ENCODE measurements around the gene S100A10.

Gene S100A10

GRCh38 chr1:151967091-151967490 is 26.6 kb downstream of the S100A10 start:
- Histone ChIP-seq H3K9ac (ENCODE audit: low read depth in 1 of 2, low read length in 2 of 2) (no peak overlapping the region), H3K27me3 (ENCODE audit: control insufficient read depth in 1 of 2, insufficient read depth in 2 of 2, low read length in 2 of 2) (no peaks in the 10 kb centered on the region), H3K9me3 (ENCODE audit: control insufficient read depth in 1 of 2, low read length in 2 of 2) (no peaks in the 10 kb centered on the region), H3K27ac (ENCODE audit: low read depth, low read length) (no peak overlapping the region), H3K4me1 (ENCODE audit: control insufficient read depth in 1 of 2, insufficient read depth in 2 of 2, low read length in 2 of 2) (peaks cover 22 to 30% of the 10 kb centered on the region in 2 donors), H3K36me3 (ENCODE audit: control insufficient read depth in 1 of 2, insufficient read depth in 2 of 2, low read length in 2 of 2) (no peaks in the 10 kb centered on the region), H3K4me3 (ENCODE audit: low read depth in 1 of 2, low read length in 2 of 2) (no peak overlapping the region)

DNA sequence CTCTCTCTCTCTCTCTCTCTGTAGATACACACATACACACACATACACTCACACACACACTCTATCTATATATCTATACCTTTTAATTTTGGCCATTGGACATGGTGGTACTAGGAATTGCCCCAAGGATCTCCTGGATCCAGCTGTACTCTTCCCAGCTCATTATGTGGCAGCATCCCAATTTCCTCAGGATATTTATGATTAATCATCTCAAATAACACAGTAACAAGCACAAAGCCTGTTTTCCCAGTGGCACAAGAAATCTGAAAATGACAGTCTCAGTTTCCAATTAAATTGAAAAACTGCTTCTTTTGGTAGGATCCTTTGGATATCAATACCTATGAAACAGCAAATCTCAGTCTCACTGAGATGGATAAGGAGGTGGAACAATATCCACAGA is 27.6 kb downstream of the S100A10 start:
- no peak overlapping the region for H3K4me3 ChIP-seq (ENCODE audit: low read depth in 1 of 2, low read length in 2 of 2)
- no peaks in the 10 kb centered on the region for H3K27me3 ChIP-seq (ENCODE audit: control insufficient read depth in 1 of 2, insufficient read depth in 2 of 2, low read length in 2 of 2)
- H3K9me3 ChIP-seq (ENCODE audit: control insufficient read depth in 1 of 2, low read length in 2 of 2), result no peaks in the 10 kb centered on the region
- peaks cover 19 to 38% of the 10 kb centered on the region in 2 donors for H3K4me1 ChIP-seq (ENCODE audit: control insufficient read depth in 1 of 2, insufficient read depth in 2 of 2, low read length in 2 of 2)
- H3K27ac ChIP-seq (ENCODE audit: low read depth, low read length), result no peak overlapping the region
- H3K36me3 ChIP-seq (ENCODE audit: control insufficient read depth in 1 of 2, insufficient read depth in 2 of 2, low read length in 2 of 2), result no peaks in the 10 kb centered on the region
- H3K9ac ChIP-seq (ENCODE audit: low read depth in 1 of 2, low read length in 2 of 2), result no peak overlapping the region

- H3K27ac ChIP-seq (ENCODE audit: low read depth, low read length), result no peak overlapping the region
- no peaks in the 10 kb centered on the region for H3K9me3 ChIP-seq (ENCODE audit: control insufficient read depth in 1 of 2, low read length in 2 of 2)
- H3K4me3 ChIP-seq (ENCODE audit: low read depth in 1 of 2, low read length in 2 of 2), result no peak overlapping the region
- peaks cover 15 to 33% of the 10 kb centered on the region in 2 donors for H3K4me1 ChIP-seq (ENCODE audit: control insufficient read depth in 1 of 2, insufficient read depth in 2 of 2, low read length in 2 of 2)
- no peaks in the 10 kb centered on the region for H3K27me3 ChIP-seq (ENCODE audit: control insufficient read depth in 1 of 2, insufficient read depth in 2 of 2, low read length in 2 of 2)
- no peaks in the 10 kb centered on the region for H3K36me3 ChIP-seq (ENCODE audit: control insufficient read depth in 1 of 2, insufficient read depth in 2 of 2, low read length in 2 of 2)
- no peak overlapping the region for H3K9ac ChIP-seq (ENCODE audit: low read depth in 1 of 2, low read length in 2 of 2)
Observed at GRCh38 chr1:151964510-151964909, 29.1 kb downstream of the S100A10 start.

- Histone ChIP-seq H3K27ac (ENCODE audit: low read depth, low read length) (no peak overlapping the region), H3K36me3 (ENCODE audit: control insufficient read depth in 1 of 2, insufficient read depth in 2 of 2, low read length in 2 of 2) (no peaks in the 10 kb centered on the region), H3K27me3 (ENCODE audit: control insufficient read depth in 1 of 2, insufficient read depth in 2 of 2, low read length in 2 of 2) (no peaks in the 10 kb centered on the region), H3K4me3 (ENCODE audit: low read depth in 1 of 2, low read length in 2 of 2) (no peak overlapping the region), H3K4me1 (ENCODE audit: control insufficient read depth in 1 of 2, insufficient read depth in 2 of 2, low read length in 2 of 2) (peaks cover 3 to 21% of the 10 kb centered on the region in 2 donors), H3K9me3 (ENCODE audit: control insufficient read depth in 1 of 2, low read length in 2 of 2) (no peaks in the 10 kb centered on the region), H3K9ac (ENCODE audit: low read depth in 1 of 2, low read length in 2 of 2) (no peak overlapping the region)
Observed at GRCh38 chr1:151963288-151963687, 30.4 kb downstream of the S100A10 start.

DNA sequence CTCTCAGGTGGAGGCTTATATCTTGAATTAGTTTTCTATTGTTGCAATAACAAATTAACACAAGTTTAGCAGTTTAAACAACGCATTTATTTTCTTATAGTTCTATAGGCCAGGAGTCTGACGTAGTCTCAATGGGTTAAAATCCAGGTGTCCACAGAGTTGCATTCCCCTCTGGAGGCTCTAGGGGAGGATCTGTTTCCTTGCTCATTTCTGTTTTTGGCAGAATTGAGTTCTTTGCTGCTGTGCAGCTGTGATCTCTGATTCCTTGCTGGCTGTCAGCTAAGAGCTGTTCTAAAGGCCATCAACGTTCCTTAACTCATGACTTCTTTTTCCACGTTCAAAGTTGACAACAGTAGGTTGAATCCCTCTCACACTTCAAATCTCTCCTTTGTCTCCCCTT is 31.8 kb downstream of the S100A10 start:
- Histone ChIP-seq H3K4me3 (ENCODE audit: low read depth in 1 of 2, low read length in 2 of 2) (no peak overlapping the region), H3K36me3 (ENCODE audit: control insufficient read depth in 1 of 2, insufficient read depth in 2 of 2, low read length in 2 of 2) (no peaks in the 10 kb centered on the region), H3K27me3 (ENCODE audit: control insufficient read depth in 1 of 2, insufficient read depth in 2 of 2, low read length in 2 of 2) (no peaks in the 10 kb centered on the region), H3K9me3 (ENCODE audit: control insufficient read depth in 1 of 2, low read length in 2 of 2) (no peaks in the 10 kb centered on the region), H3K4me1 (ENCODE audit: control insufficient read depth in 1 of 2, insufficient read depth in 2 of 2, low read length in 2 of 2) (peaks cover 0 to 18% of the 10 kb centered on the region in 2 donors), H3K9ac (ENCODE audit: low read depth in 1 of 2, low read length in 2 of 2) (no peak overlapping the region), H3K27ac (ENCODE audit: low read depth, low read length) (no peak overlapping the region)

DNA sequence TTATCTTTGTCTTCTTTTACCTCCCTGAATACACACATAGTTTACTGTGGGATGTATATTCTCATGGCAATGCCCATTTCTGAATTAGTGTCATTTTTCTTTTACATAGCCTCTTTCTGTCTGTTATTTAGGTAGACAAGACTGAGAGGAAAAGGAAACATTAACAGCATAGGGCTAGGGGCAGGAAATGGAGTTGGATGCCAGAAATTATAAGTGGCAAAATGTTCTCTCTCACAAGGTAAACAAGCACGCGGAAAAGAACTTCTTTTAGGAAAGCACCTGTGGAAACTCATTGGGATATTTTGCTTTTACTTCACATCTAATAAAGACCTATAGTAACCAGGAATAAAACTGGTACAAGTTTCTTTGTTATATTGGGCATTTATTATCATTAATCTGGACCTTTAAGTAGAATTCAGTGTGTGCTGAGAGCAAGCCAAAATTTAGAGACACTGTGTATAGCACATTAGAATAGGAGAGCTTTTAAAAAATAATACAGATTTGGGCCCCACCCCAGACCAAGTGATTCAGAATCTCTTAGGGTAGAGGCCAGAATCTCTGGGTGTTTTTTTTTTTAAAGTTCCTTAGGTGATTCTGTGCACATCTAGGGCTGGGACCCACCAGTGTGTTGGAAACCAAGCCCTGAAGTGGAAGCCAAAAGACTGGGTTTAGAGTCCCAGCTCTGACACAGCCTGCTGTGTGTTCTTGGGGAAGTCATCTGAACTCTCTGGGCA is 32.7 kb downstream of the S100A10 start:
- H3K36me3 ChIP-seq (ENCODE audit: control insufficient read depth in 1 of 2, insufficient read depth in 2 of 2, low read length in 2 of 2), result no peaks in the 10 kb centered on the region
- no peaks in the 10 kb centered on the region for H3K27me3 ChIP-seq (ENCODE audit: control insufficient read depth in 1 of 2, insufficient read depth in 2 of 2, low read length in 2 of 2)
- no peak overlapping the region for H3K9ac ChIP-seq (ENCODE audit: low read depth in 1 of 2, low read length in 2 of 2)
- H3K4me1 ChIP-seq (ENCODE audit: control insufficient read depth in 1 of 2, insufficient read depth in 2 of 2, low read length in 2 of 2), result peaks cover 0 to 18% of the 10 kb centered on the region in 2 donors
- no peak overlapping the region for H3K4me3 ChIP-seq (ENCODE audit: low read depth in 1 of 2, low read length in 2 of 2)
- no peaks in the 10 kb centered on the region for H3K9me3 ChIP-seq (ENCODE audit: control insufficient read depth in 1 of 2, low read length in 2 of 2)
- no peak overlapping the region for H3K27ac ChIP-seq (ENCODE audit: low read depth, low read length)

DNA sequence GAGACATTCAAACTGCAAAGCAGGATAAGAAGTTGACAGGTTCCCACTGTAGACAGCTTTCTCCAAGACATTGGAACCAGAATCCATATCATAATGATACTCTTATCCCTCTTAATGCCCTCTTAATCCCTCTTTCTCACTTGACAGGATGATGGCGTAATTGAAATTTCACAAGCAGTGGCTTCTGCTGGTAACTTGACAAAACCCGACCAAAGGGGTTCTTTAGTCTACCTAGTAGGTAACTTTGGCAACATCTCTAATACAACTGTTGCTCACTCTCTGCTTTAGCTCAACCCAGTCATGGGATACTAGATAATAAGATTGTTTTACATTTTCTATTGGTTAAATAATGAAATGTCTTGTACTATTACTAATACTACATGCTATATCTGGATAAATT is 34.7 kb downstream of the S100A10 start:
- H3K9me3 ChIP-seq (ENCODE audit: control insufficient read depth in 1 of 2, low read length in 2 of 2), result no peaks in the 10 kb centered on the region
- no peak overlapping the region for H3K27ac ChIP-seq (ENCODE audit: low read depth, low read length)
- H3K4me3 ChIP-seq (ENCODE audit: low read depth in 1 of 2, low read length in 2 of 2), result no peak overlapping the region
- H3K36me3 ChIP-seq (ENCODE audit: control insufficient read depth in 1 of 2, insufficient read depth in 2 of 2, low read length in 2 of 2), result no peaks in the 10 kb centered on the region
- H3K27me3 ChIP-seq (ENCODE audit: control insufficient read depth in 1 of 2, insufficient read depth in 2 of 2, low read length in 2 of 2), result no peaks in the 10 kb centered on the region
- no peak overlapping the region for H3K9ac ChIP-seq (ENCODE audit: low read depth in 1 of 2, low read length in 2 of 2)
- H3K4me1 ChIP-seq (ENCODE audit: control insufficient read depth in 1 of 2, insufficient read depth in 2 of 2, low read length in 2 of 2), result peaks cover 0 to 18% of the 10 kb centered on the region in 2 donors

DNA sequence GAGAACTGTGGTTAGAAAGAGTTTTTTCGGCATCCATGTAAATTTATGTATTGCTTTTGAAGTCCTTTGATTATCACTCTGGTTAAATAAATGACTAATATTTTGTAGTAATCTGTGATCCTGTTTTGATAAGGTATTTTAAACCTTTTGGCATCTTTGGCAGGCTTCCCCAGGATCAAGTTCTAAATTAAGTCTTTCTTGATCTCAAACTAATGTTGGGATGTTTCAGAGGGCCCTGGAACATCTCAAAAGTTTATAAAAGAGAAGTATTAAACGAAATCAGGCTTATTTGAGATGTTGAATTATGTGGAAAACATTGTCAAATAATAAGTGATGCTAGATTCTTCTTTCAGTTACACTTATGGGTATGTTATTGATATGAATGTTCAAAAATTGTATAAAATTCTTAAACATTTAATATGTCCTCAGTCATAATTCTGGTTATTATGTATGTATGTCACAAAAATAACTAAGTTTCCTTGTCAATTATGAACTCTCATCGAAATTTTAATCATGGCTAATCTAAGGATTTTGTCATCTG is 36.6 kb downstream of the S100A10 start:
- H3K4me1 ChIP-seq (ENCODE audit: control insufficient read depth in 1 of 2, insufficient read depth in 2 of 2, low read length in 2 of 2), result peaks cover 0 to 13% of the 10 kb centered on the region in 2 donors
- H3K36me3 ChIP-seq (ENCODE audit: control insufficient read depth in 1 of 2, insufficient read depth in 2 of 2, low read length in 2 of 2), result no peaks in the 10 kb centered on the region
- no peak overlapping the region for H3K9ac ChIP-seq (ENCODE audit: low read depth in 1 of 2, low read length in 2 of 2)
- H3K4me3 ChIP-seq (ENCODE audit: low read depth in 1 of 2, low read length in 2 of 2), result no peak overlapping the region
- no peaks in the 10 kb centered on the region for H3K27me3 ChIP-seq (ENCODE audit: control insufficient read depth in 1 of 2, insufficient read depth in 2 of 2, low read length in 2 of 2)
- H3K27ac ChIP-seq (ENCODE audit: low read depth, low read length), result no peak overlapping the region
- H3K9me3 ChIP-seq (ENCODE audit: control insufficient read depth in 1 of 2, low read length in 2 of 2), result no peaks in the 10 kb centered on the region

DNA sequence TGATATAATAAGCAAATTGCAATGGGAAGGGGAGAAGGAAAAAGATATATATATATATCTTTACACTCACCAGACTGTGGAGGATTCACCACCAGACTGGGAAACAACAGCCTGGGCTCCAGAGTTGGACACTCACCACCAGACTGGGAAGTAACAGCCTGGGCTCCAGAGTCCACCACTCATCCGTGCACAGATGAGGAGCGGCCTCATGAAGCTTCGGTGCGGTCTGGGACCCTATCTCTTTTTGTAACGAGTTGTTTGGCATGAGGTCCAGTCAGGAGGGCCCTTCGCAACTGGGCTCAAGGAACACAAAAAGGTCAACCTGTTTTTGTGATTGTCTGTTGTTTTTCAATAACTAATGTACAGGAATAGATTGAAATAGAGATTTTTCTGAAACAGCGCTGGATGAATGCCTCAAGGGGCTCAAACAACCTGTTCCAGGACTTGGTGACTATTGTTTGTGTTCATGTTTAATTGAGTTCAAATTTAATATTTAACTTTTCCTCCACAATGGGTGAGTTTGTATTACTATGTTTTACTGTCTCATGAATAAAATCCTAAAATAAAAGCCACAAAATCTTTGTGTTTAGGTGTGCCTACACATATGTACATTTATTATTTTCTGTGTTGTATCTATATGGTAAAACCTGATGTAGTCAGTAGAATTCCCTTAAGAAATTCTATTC is 40.1 kb downstream of the S100A10 start:
- H3K36me3 ChIP-seq (ENCODE audit: control insufficient read depth in 1 of 2, insufficient read depth in 2 of 2, low read length in 2 of 2), result no peaks in the 10 kb centered on the region
- H3K4me3 ChIP-seq (ENCODE audit: low read depth in 1 of 2, low read length in 2 of 2), result no peak overlapping the region
- H3K9me3 ChIP-seq (ENCODE audit: control insufficient read depth in 1 of 2, low read length in 2 of 2), result no peaks in the 10 kb centered on the region
- no peak overlapping the region for H3K27ac ChIP-seq (ENCODE audit: low read depth, low read length)
- no peaks in the 10 kb centered on the region for H3K27me3 ChIP-seq (ENCODE audit: control insufficient read depth in 1 of 2, insufficient read depth in 2 of 2, low read length in 2 of 2)
- H3K4me1 ChIP-seq (ENCODE audit: control insufficient read depth in 1 of 2, insufficient read depth in 2 of 2, low read length in 2 of 2), result no peaks in the 10 kb centered on the region
- no peak overlapping the region for H3K9ac ChIP-seq (ENCODE audit: low read depth in 1 of 2, low read length in 2 of 2)

- H3K27ac ChIP-seq (ENCODE audit: low read depth, low read length), result no peak overlapping the region
- H3K4me1 ChIP-seq (ENCODE audit: control insufficient read depth in 1 of 2, insufficient read depth in 2 of 2, low read length in 2 of 2), result no peaks in the 10 kb centered on the region
- no peak overlapping the region for H3K4me3 ChIP-seq (ENCODE audit: low read depth in 1 of 2, low read length in 2 of 2)
- H3K36me3 ChIP-seq (ENCODE audit: control insufficient read depth in 1 of 2, insufficient read depth in 2 of 2, low read length in 2 of 2), result no peaks in the 10 kb centered on the region
- no peak overlapping the region for H3K9ac ChIP-seq (ENCODE audit: low read depth in 1 of 2, low read length in 2 of 2)
- H3K27me3 ChIP-seq (ENCODE audit: control insufficient read depth in 1 of 2, insufficient read depth in 2 of 2, low read length in 2 of 2), result no peaks in the 10 kb centered on the region
- H3K9me3 ChIP-seq (ENCODE audit: control insufficient read depth in 1 of 2, low read length in 2 of 2), result no peaks in the 10 kb centered on the region
Observed at GRCh38 chr1:151952811-151953210, 40.8 kb downstream of the S100A10 start.
